PC-3 (cell line): ENCODE results near the gene TXNRD1. TPM values are rescaled to one million over a fixed set of nuclear protein-coding genes. Genes with fewer than 3 reads are reported as not detected.

Source experiments
- ATAC-seq: fragments of 200-7000 bp; cut with Tn5 transposase; 2 replicates; pipeline ENCODE4 v1.9.1; 2020; ENCODE audit warnings: mild to moderate bottlenecking, moderate library complexity
- BruUV-seq: library from RNA; stranded (reverse); fragments of 400-500 nt; replicated peaks from 2 replicates; lab custom pipeline; 2021; lab: Mats Ljungman, UMichigan
- CTCF ChIA-PET: fragments of 300-600 bp; sonication (Branson Sonifier 250); formaldehyde crosslinking; loops from one replicate; lab custom pipeline; 2022; ENCODE audit warnings: antibody characterized with exemption; lab: Charles Lee
- POLR2A ChIA-PET: fragments of 300-600 bp; sonication (Branson Sonifier 250); formaldehyde crosslinking; loops from one replicate; lab custom pipeline; 2022; ENCODE audit warnings: antibody characterized with exemption; ENCODE audit not compliant: unreplicated experiment; lab: Charles Lee
- DNase-seq: peaks from one replicate; pipeline ENCODE4 v3.0.0-alpha.2; 2015
- H2AFZ ChIP-seq: fragments of 300-600 bp; sonication (generic); 2 replicates; pipeline ENCODE4 v1.6.0; 2016; ENCODE audit warnings: antibody characterized with exemption, low read length
- H3F3A ChIP-seq: fragments of 300-600 bp; sonication (generic); one replicate; pipeline ENCODE4 v1.6.0; 2017; ENCODE audit warnings: antibody characterized with exemption, low read length, control low read depth, mild to moderate bottlenecking; ENCODE audit not compliant: unreplicated experiment
- H3K27ac ChIP-seq: fragments of 300-600 bp; sonication (generic); 2 replicates; pipeline ENCODE4 v1.5.1; 2016; ENCODE audit warnings: mild to moderate bottlenecking, low read length
- H3K27me3 ChIP-seq: fragments of 300-600 bp; sonication (generic); 2 replicates; pipeline ENCODE4 v1.6.1; 2016; ENCODE audit warnings: low read length, mixed read lengths
- H3K36me3 ChIP-seq: fragments of 300-600 bp; sonication (generic); 2 replicates; pipeline ENCODE4 v1.6.1; 2016; ENCODE audit warnings: low read depth, mixed run types, low read length, mixed read lengths
- H3K4me1 ChIP-seq: fragments of 300-600 bp; sonication (generic); 2 replicates; pipeline ENCODE4 v1.5.1; 2016; ENCODE audit warnings: low read length; ENCODE audit not compliant: insufficient read depth
- H3K4me2 ChIP-seq: fragments of 300-600 bp; sonication (generic); 2 replicates; pipeline ENCODE4 v1.6.0; 2016; ENCODE audit warnings: low read length
- H3K4me3 ChIP-seq: fragments of 300-600 bp; sonication (generic); 2 replicates; pipeline ENCODE4 v1.5.1; 2016; ENCODE audit warnings: mild to moderate bottlenecking, low read length, mixed read lengths
- H3K79me2 ChIP-seq: fragments of 300-600 bp; sonication (generic); 2 replicates; pipeline ENCODE4 v1.6.1; 2017; ENCODE audit warnings: low read length, mixed read lengths
- H3K9ac ChIP-seq: fragments of 300-600 bp; sonication (generic); 2 replicates; pipeline ENCODE4 v1.6.0; 2016; ENCODE audit warnings: mild to moderate bottlenecking, low read length
- H3K9me2 ChIP-seq: fragments of 300-600 bp; sonication (generic); replicated peaks from 2 replicates; pipeline ENCODE4 v1.6.1; 2016; ENCODE audit warnings: mixed run types, low read length, mixed read lengths
- H3K9me3 ChIP-seq: fragments of 300-600 bp; sonication (generic); 2 replicates; pipeline ENCODE4 v1.6.1; 2016; ENCODE audit warnings: low read length, mixed read lengths
- H4K20me1 ChIP-seq: fragments of 300-600 bp; sonication (generic); 2 replicates; pipeline ENCODE4 v1.6.1; 2016; ENCODE audit warnings: low read length, mixed read lengths
- EZH2 ChIP-seq: fragments of 300-600 bp; sonication (generic); IDR thresholded peaks from one replicate; pipeline ENCODE4 v1.6.1; 2017; ENCODE audit warnings: antibody characterized with exemption, mild to moderate bottlenecking, low read length; ENCODE audit not compliant: unreplicated experiment
- EZH2phosphoT487 ChIP-seq: fragments of 300-600 bp; sonication (generic); IDR thresholded peaks from 2 replicates; pipeline ENCODE4 v1.6.1; 2018; ENCODE audit warnings: mild to moderate bottlenecking, antibody characterized with exemption, low read length, borderline replicate concordance
- intact Hi-C: fragments of 100-400 bp; cut with micrococcal nuclease; formaldehyde crosslinking; loops from 2 replicates; pipeline ENCODE4 v1.9.0; 2023
- total RNA-seq: library from RNA; depleted of rRNA; stranded (reverse); fragments of >200 nt; gene quantifications from 2 replicates; pipeline ENCODE4 v1.2.3, GENCODE V29; 2014
- TF ChIP-seq, protein P1 (sequence below): fragments of 300-600 bp; sonication (generic); conservative IDR thresholded peaks from 2 replicates; pipeline ENCODE4 v1.5.1; 2017; ENCODE audit warnings: antibody characterized with exemption, low read depth, mild to moderate bottlenecking, low read length

Gene TXNRD1
- total RNA-seq, 1 experiment from 2014 or later = 419 TPM

DNA sequence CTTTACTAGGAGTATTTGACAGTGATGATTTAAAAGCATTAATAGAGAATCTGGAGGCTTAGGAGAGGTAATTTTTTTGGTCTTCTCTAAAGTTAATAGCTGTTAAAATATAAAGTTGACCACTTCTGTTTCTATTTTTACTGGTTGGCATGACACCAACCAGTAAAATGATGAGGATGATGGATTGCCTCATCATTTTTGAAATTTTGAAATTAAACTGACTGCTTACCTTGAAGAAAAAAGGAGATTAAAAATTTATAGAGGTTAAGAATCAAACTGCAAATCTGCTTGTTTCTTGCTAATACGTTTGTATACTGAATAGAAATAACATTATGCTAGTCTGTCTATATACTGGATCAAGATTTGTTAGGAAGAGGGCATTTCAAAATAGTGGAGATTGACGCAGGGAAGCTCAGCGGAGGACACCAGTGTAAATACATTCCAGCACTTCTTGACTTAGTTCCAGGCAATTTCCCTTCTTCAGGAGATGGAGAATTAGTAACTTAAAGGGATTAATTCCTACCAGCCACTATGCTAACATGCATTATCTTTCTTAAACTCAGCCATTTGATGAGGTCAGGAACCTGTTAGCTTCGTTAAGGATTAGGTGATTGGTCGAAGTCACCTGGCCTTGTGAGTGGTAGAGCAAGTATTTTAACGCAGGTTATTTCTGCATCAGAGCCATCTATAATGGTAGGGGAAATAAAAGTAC is 91.5 kb downstream of the TXNRD1 start:
- no TSS peak for BruUV-seq
- CTCF ChIA-PET = no interaction called here
- Histone ChIP-seq H3K27ac (no peak overlapping the region), H3F3A (peaks cover 21% of the 10 kb centered on the region), H3K9me3 (no peaks in the 10 kb centered on the region), H3K4me2 (no peak overlapping the region), H3K9ac (no peak overlapping the region), H3K4me1 (0 out of 2 replicates have a peak, but pooled peaks cover under 1% of the 10 kb centered on the region), H4K20me1 (peaks cover 84% of the 10 kb centered on the region), H3K36me3 (peaks cover 77% of the 10 kb centered on the region), H3K79me2 (peaks cover 97% of the 10 kb centered on the region), H3K9me2 (no peaks in the 10 kb centered on the region), H3K27me3 (no peaks in the 10 kb centered on the region), H3K4me3 (no peak overlapping the region), H2AFZ (no peak overlapping the region)
- no peak for ATAC-seq
- no peak for DNase-seq
- POLR2A ChIA-PET = interaction anchor here (0.6 kb wide), 1 partner anchor 159 kb away, joined by 3 read pairs; no protein-coding TSS in a partner anchor
- no peak for TF ChIP-seq EZH2phosphoT487
- TF ChIP-seq, protein P1, sequence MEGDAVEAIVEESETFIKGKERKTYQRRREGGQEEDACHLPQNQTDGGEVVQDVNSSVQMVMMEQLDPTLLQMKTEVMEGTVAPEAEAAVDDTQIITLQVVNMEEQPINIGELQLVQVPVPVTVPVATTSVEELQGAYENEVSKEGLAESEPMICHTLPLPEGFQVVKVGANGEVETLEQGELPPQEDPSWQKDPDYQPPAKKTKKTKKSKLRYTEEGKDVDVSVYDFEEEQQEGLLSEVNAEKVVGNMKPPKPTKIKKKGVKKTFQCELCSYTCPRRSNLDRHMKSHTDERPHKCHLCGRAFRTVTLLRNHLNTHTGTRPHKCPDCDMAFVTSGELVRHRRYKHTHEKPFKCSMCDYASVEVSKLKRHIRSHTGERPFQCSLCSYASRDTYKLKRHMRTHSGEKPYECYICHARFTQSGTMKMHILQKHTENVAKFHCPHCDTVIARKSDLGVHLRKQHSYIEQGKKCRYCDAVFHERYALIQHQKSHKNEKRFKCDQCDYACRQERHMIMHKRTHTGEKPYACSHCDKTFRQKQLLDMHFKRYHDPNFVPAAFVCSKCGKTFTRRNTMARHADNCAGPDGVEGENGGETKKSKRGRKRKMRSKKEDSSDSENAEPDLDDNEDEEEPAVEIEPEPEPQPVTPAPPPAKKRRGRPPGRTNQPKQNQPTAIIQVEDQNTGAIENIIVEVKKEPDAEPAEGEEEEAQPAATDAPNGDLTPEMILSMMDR = no peak
- TF ChIP-seq EZH2 = no peak
- intact Hi-C loops = loop anchor here (10.0 kb wide), 1 partner anchor 252 kb away; the partner anchor contains the start of gene GLT8D2

DNA sequence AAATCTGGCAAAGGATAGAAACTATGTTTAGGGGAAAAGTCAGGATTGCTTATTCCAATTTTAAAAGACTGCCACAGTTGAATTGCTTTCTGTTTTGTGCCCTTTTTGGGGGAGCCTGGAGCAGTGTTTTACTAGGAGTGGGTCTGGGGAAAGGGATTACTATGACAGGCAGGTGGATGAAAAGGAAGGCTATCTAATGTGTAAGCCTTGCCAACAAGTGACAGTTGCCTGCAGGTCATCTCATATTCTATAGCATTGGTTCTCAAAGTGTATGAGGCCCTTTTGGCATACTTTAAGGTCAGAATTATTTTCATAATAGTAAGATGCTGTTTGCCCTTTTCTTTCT is 92.0 kb downstream of the TXNRD1 start:
- CTCF ChIA-PET = no interaction called here

More for the DNA sequence above, 92.0 kb downstream of the TXNRD1 start:
- Histone ChIP-seq H2AFZ (no peak overlapping the region), H3K9me2 (no peaks in the 10 kb centered on the region), H3K36me3 (peaks cover 80% of the 10 kb centered on the region), H3K4me3 (no peak overlapping the region), H3K27ac (no peak overlapping the region), H3K4me2 (no peak overlapping the region), H3K4me1 (no peaks in the 10 kb centered on the region), H3K79me2 (peaks cover 97% of the 10 kb centered on the region), H4K20me1 (peaks cover 86% of the 10 kb centered on the region), H3F3A (peaks cover 20% of the 10 kb centered on the region), H3K9ac (no peak overlapping the region), H3K9me3 (no peaks in the 10 kb centered on the region), H3K27me3 (no peaks in the 10 kb centered on the region)
- intact Hi-C loops = loop anchor here (10.0 kb wide), 1 partner anchor 253 kb away; the partner anchor contains the start of gene GLT8D2
- TF ChIP-seq EZH2phosphoT487 (no peak), EZH2 (no peak)
- TF ChIP-seq, protein P1 = no peak
- ATAC-seq (no peak), DNase-seq (no peak)
- no TSS peak for BruUV-seq
- POLR2A ChIA-PET = no interaction called here
